Mesendoderm (in vitro differentiated cells): ENCODE measurements around the gene ZNF557.

Experiments
- DNase-seq: peaks from one replicate; pipeline ENCODE4 v3.0.0; 2013
- H2AK5ac ChIP-seq: 2 replicates; pipeline ENCODE4 v1.6.1; 2013; ENCODE audit warnings: low read length, inconsistent platforms
- H2BK120ac ChIP-seq: 2 replicates; pipeline ENCODE4 v1.6.1; 2013; ENCODE audit warnings: low read depth, mild to moderate bottlenecking, low read length, moderate library complexity, mixed read lengths
- H2BK15ac ChIP-seq: replicated peaks from 2 replicates; pipeline ENCODE4 v1.6.1; 2013; ENCODE audit warnings: low read depth, mild to moderate bottlenecking, moderate library complexity
- H2BK5ac ChIP-seq: 2 replicates; pipeline ENCODE4 v1.6.1; 2013; ENCODE audit warnings: low read length, inconsistent platforms
- H3K18ac ChIP-seq: 2 replicates; pipeline ENCODE4 v1.6.1; 2013; ENCODE audit warnings: mild to moderate bottlenecking, low read length, mixed read lengths
- H3K23ac ChIP-seq: one replicate; pipeline ENCODE4 v1.6.1; 2013; ENCODE audit warnings: low read length
- H3K27ac ChIP-seq: 2 replicates; pipeline ENCODE4 v1.5.1; 2013; ENCODE audit warnings: low read depth, mild to moderate bottlenecking, inconsistent platforms, low read length, moderate library complexity
- H3K27me3 ChIP-seq: 2 replicates; pipeline ENCODE4 v1.6.1; 2013; ENCODE audit warnings: low read length, control low read depth, mild to moderate bottlenecking, inconsistent platforms; ENCODE audit not compliant: insufficient read depth, poor library complexity
- H3K36me3 ChIP-seq: 2 replicates; pipeline ENCODE4 v1.6.1; 2013; ENCODE audit warnings: low read length, inconsistent platforms; ENCODE audit not compliant: control insufficient read depth, insufficient read depth
- H3K4ac ChIP-seq: one replicate; pipeline ENCODE4 v1.6.1; 2013; ENCODE audit warnings: low read depth, mild to moderate bottlenecking, low read length, moderate library complexity
- H3K4me1 ChIP-seq: 2 replicates; pipeline ENCODE4 v1.6.1; 2013; ENCODE audit warnings: low read depth, low read length, inconsistent platforms; ENCODE audit not compliant: control insufficient read depth
- H3K4me2 ChIP-seq: 2 replicates; pipeline ENCODE4 v1.6.1; 2013; ENCODE audit warnings: low read length
- H3K4me3 ChIP-seq: 2 replicates; pipeline ENCODE4 v1.5.1; 2013; ENCODE audit warnings: mild to moderate bottlenecking, low read length
- H3K56ac ChIP-seq: one replicate; pipeline ENCODE4 v1.6.1; 2013; ENCODE audit warnings: low read length
- H3K79me1 ChIP-seq: 2 replicates; pipeline ENCODE4 v1.6.1; 2013; ENCODE audit warnings: low read length, inconsistent platforms
- H3K79me2 ChIP-seq: 2 replicates; pipeline ENCODE4 v1.6.1; 2013; ENCODE audit warnings: mild to moderate bottlenecking, low read length; ENCODE audit not compliant: control insufficient read depth, insufficient read depth
- H3K9ac ChIP-seq: 2 replicates; pipeline ENCODE4 v1.6.1; 2013; ENCODE audit warnings: low read length, inconsistent platforms
- H4K5ac ChIP-seq: one replicate; pipeline ENCODE4 v1.6.1; 2013; ENCODE audit warnings: low read length
- H4K8ac ChIP-seq: one replicate; pipeline ENCODE4 v1.6.1; 2013; ENCODE audit warnings: low read depth, mild to moderate bottlenecking, control low read depth, low read length, moderate library complexity
- WGBS: extraction: QIAGEN DNeasy Blood & Tissue Kit; methylation state at CpG from one replicate; pipeline ENCODE4 v1.1.7; 2013; ENCODE audit warnings: low lambda C conversion rate, missing lambda C conversion rate; ENCODE audit not compliant: insufficient coverage; ENCODE audit errors: extremely low coverage; 5-methylcytosine and 5-hydroxymethylcytosine counted together

ZNF557 gene

GRCh38 chr19:7078008-7078407, 8.5 kb downstream of the ZNF557 start:
- H3K4me3 ChIP-seq: no peak overlapping the region
- no CpG with 5 or more reads among the region's 2 CpGs for WGBS

GRCh38 chr19:7083076-7083956, 13.8 kb downstream of the ZNF557 start:
- no peak overlapping the region for H2BK5ac ChIP-seq
- H3K27me3 ChIP-seq: no peaks in the 10 kb centered on the region
- H3K18ac ChIP-seq: no peak overlapping the region
- no peak overlapping the region for H3K4me2 ChIP-seq
- no CpG with 5 or more reads among the region's 15 CpGs for WGBS
- H3K56ac ChIP-seq: no peak overlapping the region
- no peaks in the 10 kb centered on the region for H3K79me2 ChIP-seq
- DNase-seq: peak; percentile 70
- peak overlapping the region; percentile 58 for H3K4me3 ChIP-seq
- no peaks in the 10 kb centered on the region for H3K4me1 ChIP-seq
- H3K79me1 ChIP-seq: no peaks in the 10 kb centered on the region
- no peak overlapping the region for H3K23ac ChIP-seq
- no peak overlapping the region for H3K4ac ChIP-seq
- peaks cover 32% of the 10 kb centered on the region for H3K36me3 ChIP-seq
- H2BK120ac ChIP-seq: no peak overlapping the region
- no peak overlapping the region for H3K27ac ChIP-seq
- H3K9ac ChIP-seq: no peak overlapping the region
- H2BK15ac ChIP-seq: no peak overlapping the region
- H4K5ac ChIP-seq: no peak overlapping the region
- no peak overlapping the region for H2AK5ac ChIP-seq
- no peak overlapping the region for H4K8ac ChIP-seq

More at GRCh38 chr19:7078008-7078407, 8.5 kb downstream of the ZNF557 start:
- Histone ChIP-seq H3K56ac (no peak overlapping the region), H3K4ac (no peak overlapping the region), H3K4me1 (no peaks in the 10 kb centered on the region), H2BK120ac (no peak overlapping the region), H3K36me3 (peaks cover 30% of the 10 kb centered on the region), H3K27ac (no peak overlapping the region), H2AK5ac (no peak overlapping the region), H2BK5ac (no peak overlapping the region), H4K8ac (no peak overlapping the region), H2BK15ac (no peak overlapping the region), H3K4me2 (no peak overlapping the region), H3K18ac (no peak overlapping the region), H3K9ac (no peak overlapping the region), H3K23ac (no peak overlapping the region), H4K5ac (no peak overlapping the region), H3K79me2 (no peaks in the 10 kb centered on the region), H3K79me1 (no peaks in the 10 kb centered on the region), H3K27me3 (no peaks in the 10 kb centered on the region)
- DNase-seq: no peak

GRCh38 chr19:7088999-7089398, 19.5 kb downstream of the ZNF557 start:
- H3K27me3 ChIP-seq: no peaks in the 10 kb centered on the region
- no peak overlapping the region for H2BK5ac ChIP-seq
- WGBS: no CpG with 5 or more reads among the region's 6 CpGs
- no peaks in the 10 kb centered on the region for H3K79me2 ChIP-seq
- no peak overlapping the region for H4K5ac ChIP-seq
- no peak overlapping the region for H4K8ac ChIP-seq
- H3K9ac ChIP-seq: no peak overlapping the region
- no peaks in the 10 kb centered on the region for H3K4me1 ChIP-seq
- no peak overlapping the region for H3K4me3 ChIP-seq
- H3K4me2 ChIP-seq: no peak overlapping the region
- no peak overlapping the region for H3K18ac ChIP-seq
- no peak overlapping the region for H2BK120ac ChIP-seq
- H2BK15ac ChIP-seq: no peak overlapping the region
- H3K23ac ChIP-seq: no peak overlapping the region
- H3K79me1 ChIP-seq: no peaks in the 10 kb centered on the region
- no peak overlapping the region for H3K27ac ChIP-seq
- H3K4ac ChIP-seq: no peak overlapping the region
- H3K36me3 ChIP-seq: peaks cover 3% of the 10 kb centered on the region
- H2AK5ac ChIP-seq: no peak overlapping the region
- no peak for DNase-seq
- no peak overlapping the region for H3K56ac ChIP-seq

GRCh38 chr19:7098096-7098495, 28.6 kb downstream of the ZNF557 start:
- H3K79me1 ChIP-seq: no peaks in the 10 kb centered on the region
- H2AK5ac ChIP-seq: no peak overlapping the region
- WGBS: no CpG with 5 or more reads among the region's 3 CpGs
- H3K4me3 ChIP-seq: no peak overlapping the region
- no peak overlapping the region for H4K8ac ChIP-seq
- H3K23ac ChIP-seq: no peak overlapping the region
- no peak overlapping the region for H3K9ac ChIP-seq
- DNase-seq: no peak
- no peak overlapping the region for H3K27ac ChIP-seq
- no peak overlapping the region for H3K18ac ChIP-seq
- H3K36me3 ChIP-seq: no peaks in the 10 kb centered on the region
- H2BK15ac ChIP-seq: no peak overlapping the region
- H3K27me3 ChIP-seq: no peaks in the 10 kb centered on the region
- no peaks in the 10 kb centered on the region for H3K4me1 ChIP-seq
- no peak overlapping the region for H2BK120ac ChIP-seq
- no peak overlapping the region for H3K4ac ChIP-seq
- H3K56ac ChIP-seq: no peak overlapping the region
- no peak overlapping the region for H2BK5ac ChIP-seq
- H3K4me2 ChIP-seq: no peak overlapping the region
- H4K5ac ChIP-seq: no peak overlapping the region
- H3K79me2 ChIP-seq: no peaks in the 10 kb centered on the region

- no peak overlapping the region for H2BK15ac ChIP-seq
- peak overlapping the region; percentile 50 for H3K4me3 ChIP-seq
- peak overlapping the region; percentile 56 for H3K4me2 ChIP-seq
- no CpG with 5 or more reads among the region's 78 CpGs for WGBS
- no peaks in the 10 kb centered on the region for H3K36me3 ChIP-seq
- no peak overlapping the region for H4K5ac ChIP-seq
- peak overlapping the region; percentile 98 for H3K56ac ChIP-seq
- H3K18ac ChIP-seq: peak overlapping the region; percentile 2
- no peak overlapping the region for H2BK120ac ChIP-seq
- no peaks in the 10 kb centered on the region for H3K27me3 ChIP-seq
- H3K79me2 ChIP-seq: no peaks in the 10 kb centered on the region
- H3K79me1 ChIP-seq: no peaks in the 10 kb centered on the region
- peak overlapping the region; percentile 24 for H2BK5ac ChIP-seq
- no peak overlapping the region for H4K8ac ChIP-seq
- peak overlapping the region; percentile 87 for H3K27ac ChIP-seq
- DNase-seq: peak; percentile 97
- H2AK5ac ChIP-seq: no peak overlapping the region
- H3K4ac ChIP-seq: peak overlapping the region; percentile 22
- H3K4me1 ChIP-seq: no peaks in the 10 kb centered on the region
- no peak overlapping the region for H3K23ac ChIP-seq
- peak overlapping the region; percentile 80 for H3K9ac ChIP-seq
Measured at GRCh38 chr19:7098701-7099596, 29.4 kb downstream of the ZNF557 start.
